OCI-LY7 (cell line): ENCODE data around the gene CELF2.

Experiments
- CTCF ChIP-seq: fragments of 200-600 bp; sonication (generic); conservative IDR thresholded peaks from 2 replicates; pipeline ENCODE4 v1.5.1; 2014; ENCODE audit warnings: mild to moderate bottlenecking, antibody characterized with exemption, low read length, moderate library complexity, mixed read lengths
- EZH2phosphoT487 ChIP-seq: fragments of 200-600 bp; sonication (generic); IDR thresholded peaks from 2 replicates; pipeline ENCODE4 v1.6.1; 2018; ENCODE audit warnings: low read depth, borderline replicate concordance, mild to moderate bottlenecking, mixed run types, antibody characterized with exemption, low read length, moderate library complexity, mixed read lengths

DNA sequence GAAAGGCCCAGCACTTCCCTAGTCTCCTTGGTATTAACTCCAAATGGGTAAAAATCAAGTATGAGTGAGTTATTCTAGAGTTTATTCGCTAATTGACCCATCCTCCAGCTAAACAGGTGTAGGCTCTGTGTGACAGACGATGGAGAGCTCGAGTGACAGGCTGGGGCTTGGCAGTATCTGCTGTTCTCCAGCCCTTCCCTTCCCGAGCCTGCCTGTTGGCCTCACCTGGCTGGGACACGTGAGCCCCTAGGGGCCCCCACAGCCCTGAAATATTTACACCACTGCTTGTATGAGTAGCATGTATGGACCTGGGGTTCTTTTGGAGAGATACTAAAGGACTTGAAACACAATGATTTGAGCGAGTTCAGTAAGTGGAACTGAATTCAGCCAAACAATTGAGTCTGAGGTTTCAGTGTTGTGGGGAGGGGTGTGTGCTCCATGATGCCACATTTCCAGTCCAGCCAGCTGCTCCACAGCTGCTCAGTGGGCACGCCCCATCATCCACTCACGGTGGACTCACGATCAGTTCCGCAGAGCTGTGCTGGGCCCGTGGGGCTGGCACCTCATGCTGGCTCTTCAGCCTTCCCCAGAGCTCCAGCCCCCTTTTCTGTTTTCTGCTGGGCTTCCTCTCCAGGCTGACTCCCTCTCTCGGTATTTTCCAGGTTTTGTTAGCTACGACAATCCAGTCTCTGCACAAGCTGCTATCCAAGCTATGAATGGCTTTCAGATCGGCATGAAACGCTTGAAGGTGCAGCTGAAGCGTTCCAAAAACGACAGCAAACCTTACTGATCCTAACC lies 310.8 kb downstream of the CELF2 start:
- TF ChIP-seq CTCF = no peak
- TF ChIP-seq EZH2phosphoT487 = no peak
